GM18867 (cell line): ENCODE results near the gene IKZF3.
"Not testable (repeated sequence)": the region's sequence is repeated elsewhere in the genome, so short reads cannot be mapped to it uniquely, and the experiment has no call there.

ENCODE experiments used
- ATAC-seq: cut with Tn5 transposase; IDR thresholded peaks from one replicate; pipeline ENCODE4 v1.9.1; 2021; ENCODE audit warnings: mild to moderate bottlenecking, moderate library complexity; ENCODE audit not compliant: unreplicated experiment

IKZF3 gene

DNA sequence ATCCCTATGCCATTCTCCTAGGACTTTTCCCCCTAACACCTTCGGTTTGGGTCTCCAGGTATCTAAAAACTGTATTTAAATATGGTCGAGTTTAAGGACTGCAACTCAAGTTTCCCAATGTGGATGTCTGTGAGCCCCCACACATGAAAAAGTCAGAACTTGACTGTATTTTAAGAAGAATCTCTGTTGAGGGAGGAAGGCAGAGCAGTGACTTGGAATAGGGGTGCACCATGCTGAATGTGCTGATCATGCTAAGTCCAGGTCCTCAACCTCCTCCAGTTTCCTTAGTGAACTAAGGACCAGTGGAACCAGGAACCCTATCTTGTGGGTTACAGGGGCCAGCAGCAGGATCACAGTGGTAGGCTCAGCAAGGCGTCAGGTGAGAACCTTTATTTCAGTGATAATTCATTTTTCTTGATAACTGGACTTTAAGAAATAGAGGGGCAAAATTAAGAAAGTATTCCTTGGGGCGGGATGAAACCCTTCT lies 106.9 kb downstream of the IKZF3 start:
- no peak for ATAC-seq

GRCh38 chr17:39756380-39757079 lies 107.6 kb downstream of the IKZF3 start:
- no peak for ATAC-seq

GRCh38 chr17:39755554-39756379 lies 108.3 kb downstream of the IKZF3 start:
- ATAC-seq, result no peak

- ATAC-seq, result no peak
Measured at GRCh38 chr17:39754958-39755553, 109.1 kb downstream of the IKZF3 start.

DNA sequence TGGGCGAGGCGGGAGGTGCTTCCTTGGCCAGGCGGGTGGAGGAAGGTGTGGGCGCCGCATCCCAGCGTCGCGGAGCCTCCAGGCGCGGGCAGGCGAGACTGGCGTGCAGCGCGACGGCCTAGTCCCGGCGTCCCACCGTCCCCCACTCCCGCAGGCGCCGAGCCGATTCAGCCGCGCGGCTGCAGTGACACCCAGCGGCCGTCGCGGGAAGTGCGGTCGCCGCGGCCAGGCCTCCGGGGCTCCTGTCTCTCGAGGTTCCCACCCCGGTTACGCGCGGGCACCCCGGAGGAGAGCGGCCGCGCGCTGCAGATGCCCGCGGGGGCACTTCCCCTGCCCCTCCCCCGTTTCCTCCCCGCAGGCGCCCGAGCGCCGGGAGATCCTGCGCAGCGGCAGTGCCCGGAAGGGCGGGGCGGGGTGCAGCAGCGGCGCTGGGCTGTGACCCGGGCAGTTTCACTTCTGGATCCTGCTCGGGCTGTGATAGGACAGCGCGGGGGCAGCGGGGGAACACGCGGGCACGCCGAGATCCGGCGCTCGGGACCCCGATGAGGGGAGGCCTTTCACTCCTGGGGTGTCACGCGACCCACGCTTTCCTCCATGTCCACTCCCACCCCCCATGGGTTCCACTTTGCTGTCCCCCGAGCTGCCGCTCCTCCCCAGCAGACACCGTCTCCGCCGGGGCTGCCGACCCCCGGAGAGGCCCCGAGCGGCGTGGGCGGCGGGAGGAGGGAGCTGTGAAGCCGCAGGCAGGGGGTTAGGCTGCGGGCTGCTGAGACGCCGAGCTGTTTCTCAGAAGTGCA lies 109.8 kb downstream of the IKZF3 start:
- peak; percentile 63 for ATAC-seq

DNA sequence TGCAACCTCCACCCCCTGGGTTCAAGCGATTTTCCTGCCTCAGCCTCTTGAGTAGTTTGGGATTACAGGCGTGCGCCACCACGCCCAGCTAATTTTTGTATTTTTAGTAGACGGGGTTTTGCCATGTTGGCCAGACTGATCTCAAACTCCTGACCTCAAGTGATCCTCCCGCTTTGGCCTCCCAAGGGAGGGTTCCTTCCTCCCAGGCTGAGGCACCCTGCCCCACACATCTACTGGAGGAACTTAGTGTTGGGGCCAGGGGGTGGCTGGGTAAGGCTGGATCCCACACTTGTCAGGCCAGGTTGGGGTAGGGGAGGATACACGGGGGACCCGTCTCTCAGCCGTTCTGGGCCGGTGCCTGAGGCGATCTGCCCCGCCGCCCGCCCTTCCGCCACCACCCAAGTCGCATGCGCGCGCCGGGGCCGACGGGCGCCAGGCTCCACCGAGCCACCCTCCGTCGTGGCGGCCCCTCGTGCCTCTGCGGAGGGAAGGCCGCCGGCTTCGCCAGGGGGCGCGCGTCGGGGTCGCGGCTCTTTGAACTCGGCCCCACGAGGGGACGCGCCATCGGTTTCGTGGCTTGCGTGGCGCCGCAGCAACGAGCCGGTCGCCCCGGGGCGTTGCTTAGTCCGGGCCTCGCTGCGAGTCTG lies 110.5 kb downstream of the IKZF3 start:
- ATAC-seq, result peak; percentile 24

DNA sequence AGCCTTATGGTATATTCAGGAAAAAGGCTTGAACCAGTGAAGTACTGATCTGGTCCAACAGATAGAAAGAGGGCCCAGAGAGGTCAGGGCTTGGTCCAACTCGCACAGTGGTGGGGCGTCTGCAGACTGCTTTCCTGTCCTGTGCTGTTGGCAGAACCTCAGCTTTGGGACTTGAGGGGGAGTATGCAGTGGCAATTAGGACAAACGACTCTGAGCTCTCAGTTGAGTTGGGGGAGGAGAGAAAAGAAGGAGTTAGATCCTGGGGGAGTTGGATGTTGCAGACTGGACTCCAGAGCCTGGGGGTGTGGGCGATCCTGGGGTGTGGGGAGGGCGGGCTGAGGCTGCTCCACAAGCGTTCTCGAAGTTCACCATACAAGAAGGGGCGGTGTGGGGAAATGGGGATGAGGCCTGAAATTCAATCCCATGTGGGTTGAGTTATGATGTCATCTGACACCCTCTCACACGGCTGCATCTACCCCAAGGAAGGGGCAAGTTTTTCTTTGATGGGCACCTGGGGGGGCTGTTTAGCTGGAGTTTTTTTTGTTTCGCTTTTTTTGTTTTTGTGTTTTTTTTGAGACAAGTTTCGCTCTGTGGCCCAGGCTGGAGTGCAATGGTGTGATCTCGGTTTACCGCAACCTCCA lies 111.8 kb downstream of the IKZF3 start:
- no peak for ATAC-seq

DNA sequence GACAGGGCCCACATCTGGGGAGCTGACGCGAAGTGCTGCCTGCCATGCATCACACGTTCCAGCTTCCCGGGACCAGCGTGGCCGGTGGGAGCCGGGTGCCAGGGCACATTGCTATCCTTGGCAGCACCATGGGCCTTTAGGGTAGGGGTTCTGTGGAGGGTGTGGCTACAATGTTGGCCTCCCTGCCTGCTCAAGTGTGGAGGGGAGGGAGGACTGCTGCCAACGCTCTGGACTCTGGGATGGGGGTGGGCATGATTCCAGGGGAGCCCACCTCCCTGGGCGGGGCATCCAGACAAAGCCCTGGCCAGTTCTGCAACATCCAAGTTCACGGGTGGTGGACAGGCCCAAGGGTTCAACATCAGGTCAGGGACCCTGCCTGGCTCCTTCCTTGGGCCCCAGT lies 112.5 kb downstream of the IKZF3 start:
- no peak for ATAC-seq

- ATAC-seq, result no peak
Measured at GRCh38 chr17:39751016-39751543, 113.0 kb downstream of the IKZF3 start.

DNA sequence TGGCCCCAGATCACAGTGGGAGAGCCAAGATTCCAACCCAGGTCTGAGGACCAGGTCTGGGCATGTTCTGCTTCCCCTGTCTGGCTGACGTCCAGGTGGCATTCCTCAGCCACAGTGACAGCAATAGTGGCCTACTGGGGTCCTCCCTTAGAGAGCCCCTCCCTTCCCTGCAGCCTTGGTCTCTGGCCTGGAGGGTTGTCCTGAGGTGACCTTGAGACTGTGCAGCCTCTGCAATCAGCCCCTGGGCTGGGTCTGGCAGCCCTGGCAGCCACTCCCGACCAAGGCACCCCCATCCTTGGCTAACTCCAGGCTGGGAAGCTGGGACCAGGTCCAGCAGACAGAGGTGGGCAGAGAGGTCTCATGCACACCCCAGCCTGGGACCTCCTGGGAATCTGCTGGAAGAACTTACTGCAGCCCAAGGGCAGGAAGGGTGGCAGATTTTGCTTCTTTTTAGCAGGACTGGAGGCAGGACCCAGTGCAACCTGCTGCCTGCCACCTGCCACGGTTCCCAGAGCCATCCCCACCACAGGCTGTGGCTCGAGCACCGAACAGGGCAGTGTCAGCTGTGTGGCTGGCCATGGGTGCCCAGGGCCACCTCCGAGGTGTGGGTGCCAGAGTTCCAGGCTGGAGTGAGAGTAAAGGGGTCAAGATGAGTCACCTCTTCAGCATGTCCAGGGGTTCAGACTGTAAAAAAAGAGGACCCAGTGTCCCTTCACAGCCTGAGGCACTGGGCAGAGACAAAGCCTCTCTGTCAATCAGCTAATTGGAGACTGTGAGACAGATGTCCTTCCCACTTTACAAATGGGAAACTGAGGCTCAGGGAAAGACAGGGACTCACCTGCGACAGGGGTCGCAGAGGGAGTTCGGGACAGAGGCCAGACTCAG lies 113.7 kb downstream of the IKZF3 start:
- no peak for ATAC-seq

DNA sequence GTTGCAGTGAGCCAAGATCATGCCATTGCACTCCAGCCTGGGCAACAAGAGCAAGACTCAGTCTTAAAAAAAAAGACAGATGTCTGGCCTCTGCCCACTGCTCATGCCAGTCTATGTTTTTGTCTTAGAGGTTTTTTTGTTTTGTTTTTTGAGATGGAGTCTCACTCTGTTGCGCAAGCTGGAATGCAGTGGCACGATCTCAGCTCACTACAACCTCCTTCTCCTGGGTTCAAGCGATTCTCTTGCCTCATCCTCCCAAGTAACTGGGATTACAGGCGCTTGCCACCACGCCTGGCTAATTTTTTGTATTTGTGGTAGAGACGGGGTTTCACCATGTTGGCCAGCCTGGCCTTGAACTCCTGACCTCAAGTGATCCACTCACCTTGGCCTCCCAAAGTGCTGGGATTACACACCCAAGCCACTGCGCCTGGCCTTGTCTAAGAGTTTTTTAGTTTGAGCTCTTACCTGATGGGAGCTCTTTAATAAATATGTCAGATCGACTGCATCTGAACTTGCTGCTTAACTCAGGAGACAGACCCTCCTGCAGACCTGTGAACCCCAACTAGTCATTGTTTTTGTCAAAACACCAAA lies 115.6 kb downstream of the IKZF3 start:
- ATAC-seq, result not testable (repeated sequence)

DNA sequence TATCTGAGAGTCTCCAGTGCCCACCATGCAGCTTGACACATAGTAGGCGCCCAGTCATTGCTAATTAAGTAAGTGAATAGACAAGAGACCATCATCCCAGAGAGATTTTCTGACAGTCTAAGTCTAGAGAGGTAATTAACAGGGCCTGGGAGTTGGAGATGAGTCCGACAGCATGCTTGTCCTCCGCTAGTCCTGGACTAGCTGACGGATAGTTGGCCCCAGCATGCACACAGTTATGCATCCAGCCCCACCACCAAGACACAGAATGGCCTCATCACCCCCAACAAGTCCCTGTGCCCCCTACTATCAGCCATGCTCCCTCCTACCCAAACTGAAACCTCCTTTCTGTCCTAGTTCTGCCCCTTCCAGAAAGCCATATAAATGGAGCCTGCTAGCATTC lies 116.4 kb downstream of the IKZF3 start:
- ATAC-seq, result no peak

DNA sequence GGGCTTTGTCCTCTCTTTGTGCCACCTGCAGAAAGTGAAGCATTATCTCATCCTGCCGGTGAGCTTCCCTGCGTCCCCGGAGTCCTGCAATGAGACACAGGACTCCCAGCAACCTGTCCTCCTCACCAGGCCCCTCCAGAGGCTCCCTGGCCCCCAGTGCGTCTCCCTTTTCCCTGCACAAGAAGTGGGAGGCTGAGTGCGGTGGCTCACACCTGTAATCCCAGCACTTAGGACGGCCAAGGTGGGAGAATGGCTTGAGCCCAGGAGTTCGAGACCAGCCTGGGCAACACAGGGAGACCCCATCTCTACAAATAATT lies 118.0 kb downstream of the IKZF3 start:
- no peak for ATAC-seq

- no peak for ATAC-seq
Measured at GRCh38 chr17:39745335-39746144, 118.6 kb downstream of the IKZF3 start.

DNA sequence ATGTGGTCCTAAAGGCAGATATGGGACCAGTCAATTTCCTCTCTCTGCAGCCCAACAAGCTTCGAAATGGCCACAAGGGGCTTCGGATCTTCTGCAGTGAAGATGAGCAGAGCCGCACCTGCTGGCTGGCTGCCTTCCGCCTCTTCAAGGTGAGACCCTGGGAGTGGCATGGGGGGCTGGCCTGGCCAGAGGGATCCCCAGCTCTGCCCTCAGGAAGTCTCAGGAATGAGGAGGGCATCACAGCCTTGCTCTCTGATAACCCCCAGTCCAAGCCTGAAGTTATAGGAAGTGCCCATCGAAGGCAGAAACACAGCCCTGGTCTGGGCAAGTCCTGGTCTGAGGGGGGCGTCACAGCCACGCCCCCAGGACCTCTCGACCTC lies 119.3 kb downstream of the IKZF3 start:
- ATAC-seq, result no peak

- ATAC-seq, result no peak
Measured at GRCh38 chr17:39744075-39744835, 119.9 kb downstream of the IKZF3 start.

DNA sequence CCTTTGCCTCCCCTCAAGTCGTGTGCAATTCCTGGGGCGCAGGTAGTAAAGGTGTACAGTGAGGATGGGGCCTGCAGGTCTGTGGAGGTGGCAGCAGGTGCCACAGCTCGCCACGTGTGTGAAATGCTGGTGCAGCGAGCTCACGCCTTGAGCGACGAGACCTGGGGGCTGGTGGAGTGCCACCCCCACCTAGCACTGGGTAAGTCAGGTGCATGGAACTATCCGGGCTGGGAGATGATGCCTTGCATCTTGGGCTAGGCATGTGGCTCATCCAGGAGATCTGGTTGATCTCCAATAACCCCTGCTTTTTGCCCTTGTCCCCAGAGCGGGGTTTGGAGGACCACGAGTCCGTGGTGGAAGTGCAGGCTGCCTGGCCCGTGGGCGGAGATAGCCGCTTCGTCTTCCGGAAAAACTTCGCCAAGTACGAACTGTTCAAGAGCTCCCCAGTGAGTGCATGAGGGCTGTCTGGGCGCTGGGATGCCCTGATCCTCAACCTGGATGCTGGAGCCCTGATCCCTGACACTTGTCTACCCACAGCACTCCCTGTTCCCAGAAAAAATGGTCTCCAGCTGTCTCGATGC lies 121.2 kb downstream of the IKZF3 start:
- no peak for ATAC-seq
